Ascending aorta (tissue), 2 donors: ENCODE measurements around the gene NUBP2. TPM values are rescaled to one million over a fixed set of nuclear protein-coding genes. Genes with fewer than 3 reads are reported as not detected.

ENCODE experiments used
- DNase-seq, 2 donors: peaks; one replicate each; pipeline ENCODE4 v3.0.0-alpha.2; 2019; ENCODE audit warnings: low spot score in 2 of 2
- H3K27ac ChIP-seq, 2 donors: fragments of 200-600 bp; sonication (generic); one replicate each; pipeline ENCODE4 v1.5.1; 2016 to 2017; ENCODE audit warnings: mild to moderate bottlenecking in 1 of 2
- H3K27me3 ChIP-seq: fragments of 200-600 bp; sonication (generic); one replicate; pipeline ENCODE4 v1.5.1; 2017
- H3K36me3 ChIP-seq, 2 donors: fragments of 200-600 bp; sonication (generic); one replicate each; pipeline ENCODE4 v1.5.1; 2016
- H3K4me1 ChIP-seq, 2 donors: fragments of 200-600 bp; sonication (generic); one replicate each; pipeline ENCODE4 v1.5.1; 2016 to 2017; ENCODE audit warnings: mild to moderate bottlenecking in 1 of 2
- H3K4me3 ChIP-seq, 2 donors: fragments of 200-600 bp; sonication (generic); one replicate each; pipeline ENCODE4 v1.5.1; 2016 to 2017; ENCODE audit warnings: mild to moderate bottlenecking in 1 of 2
- H3K9me3 ChIP-seq, 2 donors: fragments of 200-600 bp; sonication (generic); one replicate each; pipeline ENCODE4 v1.5.1; 2016
- intact Hi-C: fragments of 100-400 bp; cut with DNase I; formaldehyde crosslinking; loops from one replicate; pipeline ENCODE4 v1.15.1; 2023
- total RNA-seq: library from RNA; depleted of rRNA; stranded (reverse); fragments of >200 nt; gene quantifications from one replicate; pipeline ENCODE4 v1.1.0, GENCODE V29; 2016
- TF ChIP-seq, protein P1 (sequence below), 3 experiments: fragments of 200-600 bp in 2 of 3; fragments of 450-650 bp in 1 of 3; sonication (generic) in 2 of 3; IDR thresholded peaks; one replicate each; pipeline ENCODE4 v1.5.1; 2016 to 2019; ENCODE audit warnings: antibody characterized with exemption in 3 of 3, mild to moderate bottlenecking in 1 of 3, moderate library complexity in 1 of 3

The NUBP2 gene
- total RNA-seq, 1 donor from 2014 or later = 182 TPM

DNA sequence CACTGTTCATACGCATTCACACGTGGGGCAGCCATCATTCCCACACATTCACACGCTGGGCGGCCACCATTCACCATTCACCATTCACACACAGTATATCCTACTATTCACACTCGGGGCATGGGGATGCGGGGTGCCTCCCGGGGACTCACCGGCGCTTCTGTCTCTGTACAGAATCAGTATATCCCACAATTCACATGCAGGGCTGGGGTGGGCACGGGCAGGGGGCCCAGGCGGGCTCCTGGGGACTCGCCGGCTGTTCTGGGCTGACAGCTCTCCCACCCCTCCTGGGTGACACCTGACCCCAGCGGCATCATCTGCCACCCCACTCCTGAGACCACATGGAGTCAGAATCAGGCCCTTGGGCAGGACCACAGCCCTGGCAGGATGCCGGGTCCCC is 21.0 kb upstream of the NUBP2 start:
- H3K9me3 ChIP-seq = no peaks in the 10 kb centered on the region
- no peak for DNase-seq
- TF ChIP-seq, protein P1, sequence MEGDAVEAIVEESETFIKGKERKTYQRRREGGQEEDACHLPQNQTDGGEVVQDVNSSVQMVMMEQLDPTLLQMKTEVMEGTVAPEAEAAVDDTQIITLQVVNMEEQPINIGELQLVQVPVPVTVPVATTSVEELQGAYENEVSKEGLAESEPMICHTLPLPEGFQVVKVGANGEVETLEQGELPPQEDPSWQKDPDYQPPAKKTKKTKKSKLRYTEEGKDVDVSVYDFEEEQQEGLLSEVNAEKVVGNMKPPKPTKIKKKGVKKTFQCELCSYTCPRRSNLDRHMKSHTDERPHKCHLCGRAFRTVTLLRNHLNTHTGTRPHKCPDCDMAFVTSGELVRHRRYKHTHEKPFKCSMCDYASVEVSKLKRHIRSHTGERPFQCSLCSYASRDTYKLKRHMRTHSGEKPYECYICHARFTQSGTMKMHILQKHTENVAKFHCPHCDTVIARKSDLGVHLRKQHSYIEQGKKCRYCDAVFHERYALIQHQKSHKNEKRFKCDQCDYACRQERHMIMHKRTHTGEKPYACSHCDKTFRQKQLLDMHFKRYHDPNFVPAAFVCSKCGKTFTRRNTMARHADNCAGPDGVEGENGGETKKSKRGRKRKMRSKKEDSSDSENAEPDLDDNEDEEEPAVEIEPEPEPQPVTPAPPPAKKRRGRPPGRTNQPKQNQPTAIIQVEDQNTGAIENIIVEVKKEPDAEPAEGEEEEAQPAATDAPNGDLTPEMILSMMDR (IDR thresholded peaks at IDR 0.05) = no peak
- no peaks in the 10 kb centered on the region for H3K4me1 ChIP-seq
- peaks cover 69 to 93% of the 10 kb centered on the region in 2 donors for H3K36me3 ChIP-seq
- no peak overlapping the region for H3K4me3 ChIP-seq
- no peaks in the 10 kb centered on the region for H3K27me3 ChIP-seq
- intact Hi-C loops = no loop called here
- no peak overlapping the region for H3K27ac ChIP-seq

DNA sequence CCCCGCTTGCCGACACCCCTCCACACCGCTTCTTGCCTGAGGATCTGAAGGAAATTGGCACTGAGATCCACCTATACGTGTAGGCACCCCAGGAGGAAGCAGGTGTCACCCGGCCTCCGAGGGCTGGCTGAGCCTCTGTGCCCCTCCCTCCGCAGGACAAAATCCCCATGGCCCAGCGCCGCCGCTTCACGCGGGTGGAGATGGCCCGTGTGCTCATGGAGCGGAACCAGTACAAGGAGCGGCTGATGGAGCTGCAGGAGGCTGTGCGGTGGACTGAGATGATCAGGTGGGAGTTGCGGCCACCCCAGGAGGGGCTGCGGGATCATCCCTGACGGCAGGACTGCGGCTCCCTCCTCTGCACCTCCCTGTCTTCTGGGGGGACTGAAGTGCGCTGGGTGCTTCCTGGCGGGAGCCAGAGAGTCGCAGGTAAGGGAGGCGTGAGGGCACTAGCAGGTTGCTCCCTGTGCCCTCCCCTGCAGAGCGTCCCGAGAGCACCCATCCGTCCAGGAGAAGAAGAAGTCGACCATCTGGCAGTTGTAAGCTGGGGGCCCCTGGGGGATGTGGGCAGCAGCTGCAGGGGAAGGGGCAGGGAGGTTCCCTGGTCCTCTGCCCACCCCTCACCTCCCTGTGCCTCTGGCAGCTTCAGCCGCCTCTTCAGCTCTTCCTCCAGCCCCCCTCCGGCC is 20.4 kb upstream of the NUBP2 start:
- intact Hi-C loops = no loop called here
- Histone ChIP-seq H3K4me3 (no peak overlapping the region), H3K36me3 (peaks cover 74 to 96% of the 10 kb centered on the region in 2 donors), H3K9me3 (no peaks in the 10 kb centered on the region), H3K4me1 (no peaks in the 10 kb centered on the region), H3K27me3 (no peaks in the 10 kb centered on the region), H3K27ac (no peak overlapping the region)
- DNase-seq = no peak
- TF ChIP-seq, protein P1 (IDR thresholded peaks at IDR 0.05) = no peak

DNA sequence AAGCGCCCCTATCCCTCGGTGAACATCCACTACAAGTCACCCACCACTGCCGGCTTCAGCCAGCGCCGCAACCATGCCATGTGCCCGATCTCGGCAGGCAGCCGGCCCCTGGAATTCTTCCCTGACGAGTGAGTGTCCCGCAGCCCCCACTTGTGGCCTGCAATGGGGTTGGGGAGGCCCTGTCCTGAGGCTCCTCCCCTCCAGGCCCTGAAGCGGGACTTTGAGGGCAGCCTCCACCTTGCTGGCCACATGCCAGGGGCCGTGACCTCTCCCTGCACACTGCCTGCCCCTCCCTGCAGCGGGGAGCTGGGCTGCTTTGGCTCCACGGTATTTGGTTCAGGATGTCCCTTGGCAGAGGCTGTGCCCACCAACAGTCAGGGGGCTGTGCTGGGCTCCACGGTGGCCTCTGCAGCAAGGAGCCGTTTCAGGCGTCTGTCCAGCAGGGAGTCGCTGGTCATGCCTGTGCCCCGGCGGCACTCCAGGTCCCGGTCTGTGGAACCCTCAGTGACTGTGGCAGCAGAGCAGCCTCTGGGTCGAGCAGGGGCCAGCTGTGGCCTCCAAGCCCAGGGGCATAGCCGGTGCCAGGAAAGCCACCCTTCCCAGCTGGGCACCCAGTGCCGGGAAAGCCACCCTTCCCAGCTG is 19.8 kb upstream of the NUBP2 start:
- intact Hi-C loops = no loop called here
- H3K4me3 ChIP-seq = no peak overlapping the region
- H3K4me1 ChIP-seq = no peaks in the 10 kb centered on the region
- DNase-seq = no peak
- TF ChIP-seq, protein P1 (IDR thresholded peaks at IDR 0.05) = no peak
- peaks cover 81 to 96% of the 10 kb centered on the region in 2 donors for H3K36me3 ChIP-seq
- no peaks in the 10 kb centered on the region for H3K27me3 ChIP-seq
- H3K27ac ChIP-seq = no peak overlapping the region
- H3K9me3 ChIP-seq = no peaks in the 10 kb centered on the region

DNA sequence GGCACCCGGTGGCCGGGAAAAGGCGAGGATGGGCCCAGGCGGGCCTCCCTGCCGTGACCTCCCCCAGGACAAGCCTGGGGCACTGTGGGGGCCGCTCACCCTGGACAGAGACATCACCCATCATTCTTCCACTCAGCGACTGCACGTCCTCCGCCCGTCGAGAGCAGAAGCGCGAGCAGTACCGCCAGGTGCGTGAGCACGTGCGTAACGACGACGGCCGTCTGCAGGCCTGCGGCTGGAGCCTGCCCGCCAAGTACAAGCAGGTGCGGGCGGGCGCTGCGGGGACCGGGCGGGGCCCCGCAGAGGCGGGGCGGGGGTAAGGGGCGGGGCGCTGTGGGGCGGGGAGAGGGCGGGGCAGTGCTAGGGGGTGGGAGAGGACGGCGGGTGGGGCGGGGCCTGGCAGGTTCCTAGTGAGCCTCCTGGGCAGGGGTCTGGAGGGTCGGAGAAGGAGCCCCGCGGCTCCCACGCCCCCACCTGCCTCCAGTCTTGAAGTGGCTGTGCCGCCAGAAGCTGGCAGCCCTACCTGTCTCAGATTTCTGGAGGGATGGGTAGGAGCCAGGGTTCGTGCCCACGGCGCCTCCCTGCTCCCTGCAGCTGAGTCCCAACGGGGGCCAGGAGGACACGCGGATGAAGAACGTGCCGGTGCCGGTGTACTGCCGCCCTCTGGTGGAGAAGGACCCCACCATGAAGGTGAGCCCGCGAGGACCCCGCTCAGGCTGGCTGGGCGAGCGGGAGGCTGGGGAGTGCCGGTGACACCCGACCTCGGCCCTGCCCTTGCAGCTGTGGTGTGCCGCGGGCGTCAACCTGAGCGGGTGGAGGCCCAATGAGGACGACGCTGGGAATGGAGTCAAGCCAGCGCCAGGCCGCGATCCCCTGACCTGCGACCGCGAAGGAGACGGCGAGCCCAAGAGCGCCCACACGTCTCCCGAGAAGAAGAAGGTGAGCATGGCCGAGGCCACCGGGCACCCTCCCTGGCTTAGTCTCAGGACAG is 18.9 kb upstream of the NUBP2 start:
- Histone ChIP-seq H3K9me3 (no peaks in the 10 kb centered on the region), H3K4me3 (no peak overlapping the region), H3K36me3 (peaks cover 82 to 96% of the 10 kb centered on the region in 2 donors), H3K27me3 (no peaks in the 10 kb centered on the region), H3K4me1 (no peaks in the 10 kb centered on the region), H3K27ac (no peak overlapping the region)
- intact Hi-C loops = no loop called here
- no peak for DNase-seq
- TF ChIP-seq, protein P1 (IDR thresholded peaks at IDR 0.05) = peak in 2 of 3 experiments; percentile 3 to 10

DNA sequence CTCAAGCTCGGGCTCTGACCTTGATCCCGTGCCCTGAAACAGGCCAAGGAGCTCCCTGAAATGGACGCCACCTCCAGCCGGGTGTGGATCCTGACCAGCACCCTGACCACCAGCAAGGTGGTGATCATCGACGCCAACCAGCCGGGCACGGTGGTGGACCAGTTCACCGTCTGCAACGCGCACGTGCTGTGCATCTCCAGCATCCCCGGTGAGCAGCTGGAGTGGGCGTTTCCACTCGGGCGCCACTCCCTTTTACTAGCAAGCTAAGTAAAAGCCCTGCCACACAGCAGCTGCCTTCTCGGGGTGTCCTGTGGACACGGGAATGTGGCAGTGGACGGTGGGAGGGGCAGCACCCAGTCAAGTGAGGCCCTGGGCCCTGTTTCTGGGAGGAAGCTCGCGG is 17.8 kb upstream of the NUBP2 start:
- Histone ChIP-seq H3K4me1 (peaks cover 0 to 3% of the 10 kb centered on the region in 2 donors), H3K27me3 (no peaks in the 10 kb centered on the region), H3K27ac (no peak overlapping the region), H3K9me3 (no peaks in the 10 kb centered on the region), H3K4me3 (no peak overlapping the region), H3K36me3 (peaks cover 77 to 93% of the 10 kb centered on the region in 2 donors)
- DNase-seq = no peak
- TF ChIP-seq, protein P1 (IDR thresholded peaks at IDR 0.05) = no peak
- intact Hi-C loops = no loop called here
